Measurements from ENCODE around the gene QSOX2. TPM values are rescaled to one million over a fixed set of nuclear protein-coding genes. Genes with fewer than 3 reads are reported as not detected.

Gene QSOX2
- total RNA-seq, 1 experiment from 2014 or later: 34.6 TPM

- intact Hi-C loops (cut with micrococcal nuclease; ENCODE audit: unreplicated experiment): no loop called here
- CTCF ChIA-PET: interaction anchor here (0.6 kb wide), 1 partner anchor 14 kb away, joined by 3 read pairs; no protein-coding TSS in a partner anchor
- TF ChIP-seq, protein P1, sequence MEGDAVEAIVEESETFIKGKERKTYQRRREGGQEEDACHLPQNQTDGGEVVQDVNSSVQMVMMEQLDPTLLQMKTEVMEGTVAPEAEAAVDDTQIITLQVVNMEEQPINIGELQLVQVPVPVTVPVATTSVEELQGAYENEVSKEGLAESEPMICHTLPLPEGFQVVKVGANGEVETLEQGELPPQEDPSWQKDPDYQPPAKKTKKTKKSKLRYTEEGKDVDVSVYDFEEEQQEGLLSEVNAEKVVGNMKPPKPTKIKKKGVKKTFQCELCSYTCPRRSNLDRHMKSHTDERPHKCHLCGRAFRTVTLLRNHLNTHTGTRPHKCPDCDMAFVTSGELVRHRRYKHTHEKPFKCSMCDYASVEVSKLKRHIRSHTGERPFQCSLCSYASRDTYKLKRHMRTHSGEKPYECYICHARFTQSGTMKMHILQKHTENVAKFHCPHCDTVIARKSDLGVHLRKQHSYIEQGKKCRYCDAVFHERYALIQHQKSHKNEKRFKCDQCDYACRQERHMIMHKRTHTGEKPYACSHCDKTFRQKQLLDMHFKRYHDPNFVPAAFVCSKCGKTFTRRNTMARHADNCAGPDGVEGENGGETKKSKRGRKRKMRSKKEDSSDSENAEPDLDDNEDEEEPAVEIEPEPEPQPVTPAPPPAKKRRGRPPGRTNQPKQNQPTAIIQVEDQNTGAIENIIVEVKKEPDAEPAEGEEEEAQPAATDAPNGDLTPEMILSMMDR (conservative IDR thresholded peaks at IDR 0.05): no peak
- no peak for TF ChIP-seq EZH2 (IDR thresholded peaks at IDR 0.05; ENCODE audit: low read depth)
- no peak for DNase-seq
- no peak overlapping the region for H2AFZ ChIP-seq
- no peak overlapping the region for H3K4me3 ChIP-seq
- no peaks in the 10 kb centered on the region for H3K9me2 ChIP-seq (ENCODE audit: insufficient read depth)
- peaks cover 18% of the 10 kb centered on the region for H4K20me1 ChIP-seq (ENCODE audit: insufficient read depth)
- H3F3A ChIP-seq (ENCODE audit: insufficient read depth, low read depth): peaks cover 6% of the 10 kb centered on the region; the same call in 1 of the 2 replicates
- H3K4me1 ChIP-seq (replicated peaks; ENCODE audit: insufficient read depth): peaks cover 12% of the 10 kb centered on the region
- H3K27ac ChIP-seq: no peak overlapping the region
- no peaks in the 10 kb centered on the region for H3K9me3 ChIP-seq (ENCODE audit: insufficient read depth, low read depth)
- H3K27me3 ChIP-seq (ENCODE audit: insufficient read depth, low read depth): peaks cover 31% of the 10 kb centered on the region
- H3K79me2 ChIP-seq (ENCODE audit: low read depth): peaks cover 22% of the 10 kb centered on the region
- BruUV-seq (replicated peaks): no TSS peak
- no peak overlapping the region for H3K4me2 ChIP-seq
- H3K36me3 ChIP-seq (ENCODE audit: low read depth): no peaks in the 10 kb centered on the region
- POLR2A ChIA-PET (ENCODE audit: unreplicated experiment): interaction anchor here (0.5 kb wide), 1 partner anchor 9 kb away, joined by 5 read pairs; no protein-coding TSS in a partner anchor
These were observed 2.5 kb upstream of the QSOX2 start for GRCh38 chr9:136247947-136248637.

DNA sequence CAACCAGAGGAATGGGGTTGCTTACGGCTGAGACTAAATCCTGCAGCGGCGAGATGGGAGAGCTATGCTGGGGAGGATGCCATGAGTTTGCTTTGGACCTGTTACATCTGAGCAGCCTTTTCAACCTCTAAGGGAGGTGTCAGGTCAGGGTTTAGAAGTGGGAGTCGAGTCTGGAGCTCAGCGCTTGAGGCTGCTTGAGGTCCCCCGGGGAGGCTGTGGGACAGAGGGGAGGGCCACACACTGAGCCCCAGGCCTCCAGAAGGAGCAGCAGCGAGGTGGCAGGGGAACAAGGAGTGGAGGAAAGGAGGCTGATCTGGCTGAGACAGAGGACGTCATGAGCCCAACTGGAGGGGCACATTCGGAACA lies 1.9 kb upstream of the QSOX2 start:
- H3K4me1 ChIP-seq (replicated peaks; ENCODE audit: insufficient read depth): peaks cover 12% of the 10 kb centered on the region
- DNase-seq: no peak
- peaks cover 24% of the 10 kb centered on the region for H4K20me1 ChIP-seq (ENCODE audit: insufficient read depth)
- peaks cover 31% of the 10 kb centered on the region for H3K27me3 ChIP-seq (ENCODE audit: insufficient read depth, low read depth)
- BruUV-seq (replicated peaks): no TSS peak
- no peak overlapping the region for H3K4me3 ChIP-seq
- ChIA-PET CTCF (interaction anchor here (0.6 kb wide), 1 partner anchor 13 kb away, joined by 3 read pairs; no protein-coding TSS in a partner anchor), POLR2A (ENCODE audit: unreplicated experiment) (no interaction called here)
- intact Hi-C loops (cut with micrococcal nuclease; ENCODE audit: unreplicated experiment): no loop called here
- H3K27ac ChIP-seq: no peak overlapping the region
- peaks cover 6% of the 10 kb centered on the region; the same call in 1 of the 2 replicates for H3F3A ChIP-seq (ENCODE audit: insufficient read depth, low read depth)
- H2AFZ ChIP-seq: no peak overlapping the region
- no peaks in the 10 kb centered on the region for H3K9me2 ChIP-seq (ENCODE audit: insufficient read depth)
- H3K9me3 ChIP-seq (ENCODE audit: insufficient read depth, low read depth): no peaks in the 10 kb centered on the region
- no peak overlapping the region for H3K4me2 ChIP-seq
- no peak for TF ChIP-seq EZH2 (IDR thresholded peaks at IDR 0.05; ENCODE audit: low read depth)
- TF ChIP-seq, protein P1 (conservative IDR thresholded peaks at IDR 0.05): no peak
- H3K79me2 ChIP-seq (ENCODE audit: low read depth): peaks cover 27% of the 10 kb centered on the region
- no peaks in the 10 kb centered on the region for H3K36me3 ChIP-seq (ENCODE audit: low read depth)

DNA sequence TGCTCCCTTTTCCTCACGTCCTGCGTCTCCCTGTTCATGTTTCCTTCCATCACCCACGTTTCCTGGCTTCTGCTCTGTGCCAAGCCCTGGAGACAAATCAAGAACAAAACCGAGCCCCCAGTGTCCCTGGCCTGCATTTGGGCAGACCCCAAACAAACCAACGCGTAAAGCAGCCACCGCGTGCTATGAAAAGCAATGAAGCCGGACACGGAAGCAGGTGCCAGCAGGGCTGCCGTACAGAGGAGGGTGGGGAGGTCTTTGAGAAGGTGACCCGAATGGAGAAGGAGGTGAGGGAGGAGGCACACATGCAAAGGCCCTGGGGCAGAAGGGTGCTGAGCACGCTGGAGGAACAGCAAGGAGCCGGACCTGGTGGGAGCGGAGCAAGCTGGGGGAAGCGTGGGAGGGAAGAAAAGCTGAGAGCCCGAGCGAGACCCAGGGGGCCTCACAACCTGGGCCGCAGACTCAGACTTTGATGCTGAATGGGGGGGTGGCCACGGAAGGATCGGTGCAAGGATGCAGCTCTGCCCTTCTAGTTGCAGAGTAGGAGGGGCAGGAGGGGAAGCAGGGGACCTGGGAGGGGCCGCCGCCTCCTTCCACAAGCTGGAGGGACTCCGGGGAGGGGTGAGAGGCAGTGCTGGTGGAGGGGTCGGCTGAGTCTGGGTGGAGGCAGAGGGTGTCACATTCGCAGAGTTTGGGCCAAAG lies 1.4 kb upstream of the QSOX2 start:
- POLR2A ChIA-PET (ENCODE audit: unreplicated experiment): interaction anchor here (0.6 kb wide), 1 partner anchor 763 kb away, joined by 3 read pairs; no protein-coding TSS in a partner anchor
- CTCF ChIA-PET: interaction anchor here (0.6 kb wide), 1 partner anchor 13 kb away, joined by 3 read pairs; no protein-coding TSS in a partner anchor
- Histone ChIP-seq H3K9me2 (ENCODE audit: insufficient read depth) (no peaks in the 10 kb centered on the region), H3K36me3 (ENCODE audit: low read depth) (no peaks in the 10 kb centered on the region), H4K20me1 (ENCODE audit: insufficient read depth) (peaks cover 29% of the 10 kb centered on the region), H3K79me2 (ENCODE audit: low read depth) (peaks cover 33% of the 10 kb centered on the region), H3K9me3 (ENCODE audit: insufficient read depth, low read depth) (no peaks in the 10 kb centered on the region), H3K4me3 (no peak overlapping the region), H3F3A (ENCODE audit: insufficient read depth, low read depth) (peaks cover 6% of the 10 kb centered on the region; the same call in 1 of the 2 replicates), H3K27ac (no peak overlapping the region), H2AFZ (no peak overlapping the region), H3K27me3 (ENCODE audit: insufficient read depth, low read depth) (peaks cover 31% of the 10 kb centered on the region), H3K4me1 (replicated peaks; ENCODE audit: insufficient read depth) (peaks cover 12% of the 10 kb centered on the region), H3K4me2 (no peak overlapping the region)
- no peak for DNase-seq
- intact Hi-C loops (cut with micrococcal nuclease; ENCODE audit: unreplicated experiment): no loop called here
- no TSS peak for BruUV-seq (replicated peaks)
- TF ChIP-seq EZH2 (IDR thresholded peaks at IDR 0.05; ENCODE audit: low read depth): no peak
- TF ChIP-seq, protein P1 (conservative IDR thresholded peaks at IDR 0.05): no peak
